Activated T-cell treated with anti-CD3 and anti-CD28 coated beads, Interleukin-2, amount 50 U/mL, for 1 hour (primary cell): ENCODE results near the gene GPSM1.

Source experiments
- DNase-seq: peaks from one replicate; pipeline ENCODE4 v3.0.0-alpha.2; 2020

GPSM1 gene

DNA sequence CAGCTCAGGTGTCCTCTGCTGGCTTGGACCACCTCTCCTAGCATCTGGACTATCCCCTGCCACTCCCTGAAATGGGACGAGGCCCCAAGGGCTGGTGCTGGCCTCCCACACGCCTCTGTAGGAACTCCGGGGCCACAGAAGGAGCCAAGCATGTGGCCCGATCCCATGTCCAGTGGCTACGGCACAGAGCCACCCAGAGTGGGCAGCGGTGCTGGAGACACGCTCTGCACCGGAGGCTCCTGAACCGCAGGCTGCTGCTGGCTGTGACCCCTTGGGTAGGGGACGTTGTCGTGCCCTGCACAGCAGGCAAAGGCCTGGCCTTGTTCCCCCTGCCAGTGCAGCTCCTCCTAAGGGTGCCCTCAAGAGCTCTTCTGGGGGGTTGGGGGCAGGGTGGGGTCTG, 52.6 kb downstream of the GPSM1 start:
- DNase-seq: no peak

DNA sequence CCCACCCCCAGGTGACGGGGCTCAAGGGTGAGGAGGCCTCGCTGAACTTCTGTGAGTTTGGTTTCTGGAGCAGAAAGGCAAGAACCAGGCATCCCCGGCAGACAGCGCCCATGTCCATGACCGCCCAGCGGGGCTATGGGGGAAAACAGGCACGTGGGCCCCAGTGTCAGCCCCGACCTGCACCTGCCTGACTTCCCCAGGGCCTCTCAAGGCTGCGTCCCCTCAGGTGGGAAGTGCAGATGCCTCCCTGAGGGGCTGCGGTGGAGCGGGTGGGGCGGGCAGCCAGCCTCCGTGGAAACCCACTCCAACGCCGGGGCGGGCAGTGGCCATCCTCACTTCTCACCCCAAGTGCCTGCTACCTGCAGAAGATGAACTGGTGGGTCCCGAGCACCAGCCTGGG, 53.0 kb downstream of the GPSM1 start:
- no peak for DNase-seq

- no peak for DNase-seq
Observed at GRCh38 chr9:136381311-136381710, 54.0 kb downstream of the GPSM1 start.

- DNase-seq: no peak
Observed at GRCh38 chr9:136381966-136382513, 54.7 kb downstream of the GPSM1 start.

- DNase-seq: no peak
Observed at GRCh38 chr9:136383436-136383835, 56.1 kb downstream of the GPSM1 start.

DNA sequence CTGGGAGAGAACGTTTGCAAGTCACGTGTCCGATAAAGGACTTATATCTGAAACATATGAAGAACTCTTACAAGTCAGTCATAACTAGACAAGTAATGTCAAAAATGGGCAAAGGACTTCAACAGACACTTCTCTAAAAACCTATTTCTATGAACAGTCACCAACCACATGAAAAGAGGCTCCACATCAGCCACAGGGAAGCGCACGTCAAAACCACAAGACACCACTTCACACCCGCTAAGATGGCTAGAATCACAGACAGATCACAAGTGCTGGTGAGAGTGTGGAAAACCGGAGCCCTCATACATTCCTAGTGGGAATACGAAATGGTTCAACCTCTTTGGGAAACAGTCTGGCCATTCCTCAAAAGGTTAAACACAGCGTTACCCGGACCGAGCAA, 57.7 kb downstream of the GPSM1 start:
- DNase-seq: peak; percentile 37

GRCh38 chr9:136386018-136386417, 58.7 kb downstream of the GPSM1 start:
- no peak for DNase-seq

GRCh38 chr9:136387217-136387616, 59.9 kb downstream of the GPSM1 start:
- DNase-seq: no peak

- no peak for DNase-seq
Observed at GRCh38 chr9:136389396-136389795, 62.1 kb downstream of the GPSM1 start.

DNA sequence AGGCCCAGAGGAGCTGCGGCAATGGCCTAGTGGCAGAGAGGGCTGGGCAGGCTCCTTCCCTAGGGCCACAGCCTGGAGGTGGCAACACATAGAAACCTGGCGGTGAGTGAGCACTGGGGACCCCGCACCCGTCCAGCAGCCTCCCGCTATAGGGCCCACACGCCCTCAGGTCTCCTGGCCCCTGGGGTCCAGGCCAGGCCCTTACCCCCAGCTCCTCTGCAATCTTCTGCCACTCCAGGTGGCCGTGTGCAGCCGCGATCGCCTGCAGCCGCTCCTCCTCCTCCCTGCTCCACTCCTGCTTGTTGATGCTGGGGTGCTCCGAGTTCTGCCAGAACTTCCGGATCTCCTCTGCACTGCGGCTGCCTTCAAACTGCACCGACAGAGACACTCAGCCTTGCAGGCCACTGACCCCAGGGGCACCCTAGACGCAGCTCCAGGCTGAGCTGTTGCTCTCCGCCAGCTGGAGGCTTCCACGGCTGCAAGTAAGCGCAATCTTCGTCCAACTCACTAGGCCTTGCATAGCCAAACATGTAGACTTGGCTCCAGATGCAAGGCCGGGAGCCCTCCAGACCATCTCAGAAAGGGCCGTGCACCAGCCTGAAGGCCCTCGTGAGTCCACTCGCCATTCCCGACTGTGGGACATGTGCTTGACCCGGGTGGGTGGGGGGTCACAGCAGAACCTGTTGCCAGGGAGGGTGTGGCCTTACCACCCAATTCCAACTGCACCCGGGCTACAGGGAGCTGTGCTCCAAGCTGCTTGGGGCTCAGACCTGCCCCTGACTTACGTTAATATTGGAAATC, 64.6 kb downstream of the GPSM1 start:
- DNase-seq: no peak

GRCh38 chr9:136392538-136393449, 65.5 kb downstream of the GPSM1 start:
- no peak for DNase-seq

DNA sequence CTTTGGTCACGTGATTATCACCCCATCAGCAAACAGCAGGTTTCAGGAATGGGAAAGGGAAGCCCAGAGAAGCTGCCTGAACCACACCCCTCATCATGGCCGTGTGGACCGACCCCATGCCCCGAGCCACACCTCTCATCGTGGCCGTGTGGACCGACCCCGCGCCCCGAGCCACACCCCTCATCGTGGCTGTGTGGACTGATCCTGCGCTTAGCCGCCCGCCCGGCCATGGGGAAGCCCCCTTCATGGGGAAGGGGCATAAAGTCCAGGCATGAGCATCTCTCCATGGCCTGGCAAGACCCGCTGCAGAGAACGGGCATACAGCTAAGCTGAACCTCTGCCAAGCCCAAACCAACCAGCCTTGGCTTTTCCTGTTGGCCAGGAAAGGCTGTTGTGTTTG, 66.2 kb downstream of the GPSM1 start:
- no peak for DNase-seq

GRCh38 chr9:136394312-136395019, 67.1 kb downstream of the GPSM1 start:
- DNase-seq: no peak

GRCh38 chr9:136395020-136395340, 67.6 kb downstream of the GPSM1 start:
- no peak for DNase-seq

- no peak for DNase-seq
Observed at GRCh38 chr9:136395345-136396218, 68.2 kb downstream of the GPSM1 start.

- no peak for DNase-seq
Observed at GRCh38 chr9:136396219-136396515, 68.8 kb downstream of the GPSM1 start.

DNA sequence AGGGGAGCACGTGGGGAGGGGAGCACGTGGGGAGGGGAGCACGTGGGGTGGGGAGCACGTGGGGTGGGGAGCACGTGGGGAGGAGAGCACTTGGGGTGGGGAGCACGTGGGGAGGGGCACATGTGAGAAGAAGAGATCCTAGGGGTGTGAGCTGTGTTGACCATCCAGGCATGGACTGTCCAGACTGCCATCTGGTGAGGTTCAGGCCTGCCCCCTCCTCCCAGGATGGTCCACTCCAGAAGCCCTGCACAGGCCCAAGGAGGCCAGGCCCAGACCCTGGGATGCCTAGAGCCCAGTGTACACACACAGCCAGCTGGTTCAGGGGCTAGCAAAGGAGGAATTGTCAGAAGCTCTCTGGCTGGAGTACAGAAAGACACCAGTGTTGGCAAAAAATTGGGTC, 70.3 kb downstream of the GPSM1 start:
- no peak for DNase-seq

DNA sequence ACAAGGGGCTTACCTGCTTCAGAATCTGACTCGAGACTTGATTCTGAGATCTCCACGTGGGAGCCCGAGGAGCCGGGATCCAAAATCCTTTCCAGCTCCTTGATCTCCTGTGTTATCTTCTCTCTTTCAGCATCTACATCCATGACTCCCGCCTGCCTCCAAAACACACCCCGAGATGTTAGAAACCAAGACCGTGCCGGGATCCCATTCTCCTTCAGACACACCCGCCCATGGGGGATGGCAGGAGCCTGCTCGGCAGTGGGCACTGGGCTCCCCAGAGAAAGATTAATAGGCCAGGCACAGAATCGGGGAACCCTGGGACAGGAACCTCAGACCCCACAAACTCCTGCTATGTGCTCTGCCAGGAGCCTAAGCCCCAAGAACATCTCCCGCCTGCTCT, 70.9 kb downstream of the GPSM1 start:
- no peak for DNase-seq

DNA sequence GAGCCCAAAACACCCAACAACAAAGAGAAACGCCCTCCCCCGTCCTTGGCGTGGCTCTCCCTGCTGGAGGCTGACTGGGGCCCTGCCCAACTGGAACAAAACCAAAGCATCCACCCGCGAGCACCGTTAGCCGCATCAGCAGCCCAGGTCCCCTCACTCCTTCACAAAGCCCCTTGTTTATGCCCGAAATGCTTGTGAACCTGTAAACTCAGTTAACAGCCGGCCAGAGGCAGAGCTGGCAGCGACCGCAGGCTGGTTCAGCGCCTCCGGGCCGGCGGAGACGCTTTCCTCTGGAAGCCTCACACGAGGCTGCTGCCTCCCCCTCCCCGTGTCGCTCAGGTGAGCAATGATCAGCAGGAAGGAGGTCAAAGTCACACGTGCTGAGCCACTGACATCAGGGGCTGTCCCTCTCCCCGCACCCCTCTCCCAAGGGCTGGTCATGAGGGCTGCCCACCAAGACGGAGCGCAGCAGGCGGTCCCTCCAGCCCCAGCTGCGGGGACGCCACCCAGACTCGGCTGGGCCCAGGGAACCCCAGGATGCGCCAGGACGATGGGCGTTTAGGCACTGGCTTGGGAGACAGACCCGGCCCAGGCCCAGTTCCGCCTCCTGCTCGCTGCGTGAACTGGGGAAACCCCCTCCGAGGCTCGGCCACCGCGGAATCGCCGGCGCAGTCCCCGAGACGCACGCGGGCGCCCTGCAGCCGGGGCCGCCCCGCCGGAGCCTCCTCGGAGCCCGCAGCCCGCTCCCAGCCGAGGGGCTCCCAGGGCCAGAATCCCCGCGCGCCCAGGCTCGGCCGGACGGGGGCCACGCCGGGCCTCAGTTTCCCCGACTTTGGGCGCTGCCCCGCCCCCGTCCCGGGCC, 72.1 kb downstream of the GPSM1 start:
- DNase-seq: peak; percentile 39

- DNase-seq: peak; percentile 88
Observed at GRCh38 chr9:136400038-136400834, 72.9 kb downstream of the GPSM1 start, which contains the start of gene SNAPC4. Gene SNAPC4 (minus strand): TSS chr9:136400170. CDS start chr9:136398428, 1,742 bp downstream.
